ENCODE measurements around the gene COX6B2. TPM values are rescaled to one million over a fixed set of nuclear protein-coding genes. Genes with fewer than 3 reads are reported as not detected.
A peak's percentile ranks its signal among the peaks of the same experiment; 100 is the strongest.

Gene COX6B2
- total and polyA plus RNA-seq, 7 donors, result 0.04 TPM; not detected in 6

DNA sequence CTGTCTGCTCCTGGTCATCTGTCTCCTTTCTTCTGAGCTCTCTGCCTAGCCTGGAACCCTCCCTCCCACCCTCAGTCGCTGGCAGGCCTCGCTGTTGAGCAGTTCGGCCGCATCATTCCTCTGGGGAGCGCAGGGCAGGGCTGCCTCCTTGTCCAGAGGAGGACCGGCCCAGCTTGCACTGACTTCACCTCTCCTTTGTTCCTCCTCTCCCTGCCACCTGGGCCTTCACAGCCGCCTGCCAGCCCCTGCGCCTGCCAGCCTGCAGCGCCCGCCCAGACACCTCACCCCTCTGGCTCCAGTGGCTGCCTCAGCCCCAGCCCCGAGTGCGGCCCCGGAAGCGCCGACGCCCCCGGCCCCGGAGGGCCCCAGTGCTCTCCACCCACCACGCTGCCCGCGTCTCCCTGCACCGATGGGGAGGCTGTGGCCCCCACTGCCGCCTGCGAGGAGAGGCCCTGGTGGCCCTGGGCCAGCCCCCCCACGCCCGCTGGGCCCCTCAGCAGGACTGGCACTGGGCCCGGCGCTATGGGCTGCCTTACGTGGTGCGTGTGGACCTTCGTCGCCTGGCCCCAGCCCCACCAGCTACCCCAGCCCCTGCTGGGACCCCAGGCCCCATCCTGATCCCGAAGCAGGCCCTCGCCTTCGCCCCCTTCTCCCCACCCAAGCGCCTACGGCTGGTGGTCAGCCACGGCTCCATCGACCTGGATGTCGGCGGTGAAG, 7.6 kb downstream of the COX6B2 start:
- H3K4me3 ChIP-seq, result no peak overlapping the region
- DNase-seq, result peak in 1 of 2 donors; percentile 66
- 83 to 86% (median 85%) methylated on average over 34 to 41 of the region's 41 CpGs for WGBS, 3 donors
- TF ChIP-seq, protein P1, sequence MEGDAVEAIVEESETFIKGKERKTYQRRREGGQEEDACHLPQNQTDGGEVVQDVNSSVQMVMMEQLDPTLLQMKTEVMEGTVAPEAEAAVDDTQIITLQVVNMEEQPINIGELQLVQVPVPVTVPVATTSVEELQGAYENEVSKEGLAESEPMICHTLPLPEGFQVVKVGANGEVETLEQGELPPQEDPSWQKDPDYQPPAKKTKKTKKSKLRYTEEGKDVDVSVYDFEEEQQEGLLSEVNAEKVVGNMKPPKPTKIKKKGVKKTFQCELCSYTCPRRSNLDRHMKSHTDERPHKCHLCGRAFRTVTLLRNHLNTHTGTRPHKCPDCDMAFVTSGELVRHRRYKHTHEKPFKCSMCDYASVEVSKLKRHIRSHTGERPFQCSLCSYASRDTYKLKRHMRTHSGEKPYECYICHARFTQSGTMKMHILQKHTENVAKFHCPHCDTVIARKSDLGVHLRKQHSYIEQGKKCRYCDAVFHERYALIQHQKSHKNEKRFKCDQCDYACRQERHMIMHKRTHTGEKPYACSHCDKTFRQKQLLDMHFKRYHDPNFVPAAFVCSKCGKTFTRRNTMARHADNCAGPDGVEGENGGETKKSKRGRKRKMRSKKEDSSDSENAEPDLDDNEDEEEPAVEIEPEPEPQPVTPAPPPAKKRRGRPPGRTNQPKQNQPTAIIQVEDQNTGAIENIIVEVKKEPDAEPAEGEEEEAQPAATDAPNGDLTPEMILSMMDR (IDR thresholded peaks at IDR 0.05), result no peak
- H3K4me1 ChIP-seq, result no peaks in the 10 kb centered on the region
- no peaks in the 10 kb centered on the region for H3K9me3 ChIP-seq
- intact Hi-C loops (cut with DNase I), result no loop called here
- no peak overlapping the region for H3K27ac ChIP-seq
- H3K27me3 ChIP-seq (ENCODE audit: insufficient read depth in 3 of 3, low read length in 2 of 3), result peaks cover 0 to 8% (median 0%) of the 10 kb centered on the region in 3 donors
- peaks cover 0 to 30% of the 10 kb centered on the region in 2 donors for H3K36me3 ChIP-seq (ENCODE audit: insufficient read depth in 1 of 2, low read depth in 1 of 2)
- ATAC-seq, result peak in 1 of 4 donors; percentile 17

DNA sequence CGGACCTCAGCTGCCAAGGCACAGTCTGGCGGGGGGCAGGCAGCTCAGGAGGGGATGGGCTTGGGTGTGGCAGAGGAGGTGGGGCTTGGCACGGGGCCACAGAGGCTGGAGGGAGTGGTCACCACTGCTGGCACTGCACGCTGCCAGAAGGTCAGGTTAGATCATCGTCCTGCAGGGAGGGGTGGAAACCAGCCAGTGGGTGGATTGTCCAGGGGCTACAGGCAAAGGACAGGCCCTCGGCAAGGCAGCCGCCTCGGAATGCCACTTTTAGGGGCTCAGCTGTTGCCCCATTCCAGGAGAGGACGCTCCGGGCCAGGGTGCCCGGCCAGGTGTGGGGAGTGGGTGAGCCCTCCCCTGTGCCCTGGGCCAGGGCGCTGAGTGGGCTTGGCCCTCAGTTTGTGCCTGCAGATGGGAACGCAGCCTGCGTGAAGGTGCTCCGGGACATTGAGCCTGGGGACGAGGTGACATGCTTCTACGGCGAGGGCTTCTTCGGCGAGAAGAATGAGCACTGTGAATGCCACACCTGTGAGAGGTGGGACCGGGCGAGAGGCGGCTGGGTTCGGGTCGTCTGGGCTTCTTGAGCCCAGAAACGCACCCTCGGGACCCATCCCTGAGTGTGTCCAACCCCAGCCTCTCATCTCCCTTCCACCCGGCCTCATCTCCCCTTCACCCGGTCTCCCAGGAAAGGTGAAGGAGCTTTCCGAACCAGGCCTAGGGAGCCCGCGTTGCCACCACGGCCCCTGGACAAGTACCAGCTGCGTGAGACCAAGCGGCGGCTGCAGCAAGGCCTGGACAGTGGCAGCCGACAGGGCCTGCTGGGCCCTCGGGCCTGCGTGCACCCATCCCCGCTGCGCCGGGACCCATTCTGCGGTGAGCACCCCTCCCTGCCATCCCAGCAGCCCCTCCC, 8.4 kb downstream of the COX6B2 start:
- ATAC-seq, result peak in 3 of 4 donors; percentile 35 to 42 (median 39)
- Histone ChIP-seq H3K9me3 (no peaks in the 10 kb centered on the region), H3K36me3 (ENCODE audit: insufficient read depth in 1 of 2, low read depth in 1 of 2) (peaks cover 0 to 30% of the 10 kb centered on the region in 2 donors), H3K4me1 (peaks cover 2% of the 10 kb centered on the region), H3K27ac (no peak overlapping the region), H3K27me3 (ENCODE audit: insufficient read depth in 3 of 3, low read length in 2 of 3) (peaks cover 0 to under 1% (median 0%) of the 10 kb centered on the region in 3 donors), H3K4me3 (no peak overlapping the region)
- intact Hi-C loops (cut with DNase I), result no loop called here
- TF ChIP-seq, protein P1 (IDR thresholded peaks at IDR 0.05), result no peak
- peak; percentile 65 to 81 for DNase-seq
- WGBS, 3 donors, result 74 to 79% (median 76%) methylated on average over 42 to 43 of the region's 43 CpGs

DNA sequence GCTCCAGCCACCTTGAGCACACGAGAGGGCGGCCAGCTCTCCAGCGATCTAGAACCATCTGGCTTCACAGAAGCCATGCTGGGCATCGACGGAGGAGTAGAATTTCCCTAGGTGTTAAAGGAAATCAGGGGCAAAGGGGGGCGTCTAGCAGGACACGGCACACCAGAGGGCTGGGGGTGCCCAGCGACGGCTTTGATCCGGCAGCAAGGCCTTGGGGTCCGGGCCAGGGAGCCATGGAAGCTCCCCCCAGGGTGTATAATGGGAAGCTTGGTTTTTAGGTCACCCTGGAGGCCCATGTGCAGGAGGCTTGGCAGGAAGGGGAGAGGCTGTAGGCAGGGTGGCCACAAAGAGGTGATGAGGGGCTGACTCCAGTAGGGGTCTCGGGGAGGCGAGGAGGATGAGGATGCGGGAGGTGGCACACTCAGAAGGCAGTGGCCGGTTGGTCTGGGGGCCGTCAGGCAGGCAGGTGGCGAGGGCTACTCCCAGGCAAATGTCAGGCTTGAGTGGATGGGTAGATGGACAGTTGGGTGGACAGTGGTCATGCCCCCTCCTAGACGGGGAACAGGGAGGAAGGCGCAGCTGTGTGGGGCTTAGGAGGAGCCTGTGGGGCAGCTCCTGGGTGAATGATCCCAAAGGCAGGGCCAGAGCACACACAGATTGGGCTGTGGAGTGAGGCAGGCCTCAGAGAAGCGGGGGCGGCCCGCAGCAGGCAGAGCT, 9.3 kb downstream of the COX6B2 start:
- H3K4me3 ChIP-seq, result no peak overlapping the region
- no peaks in the 10 kb centered on the region for H3K9me3 ChIP-seq
- no peak overlapping the region for H3K27ac ChIP-seq
- intact Hi-C loops (cut with DNase I), result no loop called here
- TF ChIP-seq, protein P1 (IDR thresholded peaks at IDR 0.05), result no peak
- WGBS, 3 donors, result 81 to 83% (median 82%) methylated on average over 22 of the region's 22 CpGs
- ATAC-seq (no peak), DNase-seq (no peak)
- H3K36me3 ChIP-seq (ENCODE audit: insufficient read depth in 1 of 2, low read depth in 1 of 2), result peaks cover 0 to 30% of the 10 kb centered on the region in 2 donors
- no peaks in the 10 kb centered on the region for H3K27me3 ChIP-seq (ENCODE audit: insufficient read depth in 3 of 3, low read length in 2 of 3)
- H3K4me1 ChIP-seq, result peaks cover 6% of the 10 kb centered on the region

DNA sequence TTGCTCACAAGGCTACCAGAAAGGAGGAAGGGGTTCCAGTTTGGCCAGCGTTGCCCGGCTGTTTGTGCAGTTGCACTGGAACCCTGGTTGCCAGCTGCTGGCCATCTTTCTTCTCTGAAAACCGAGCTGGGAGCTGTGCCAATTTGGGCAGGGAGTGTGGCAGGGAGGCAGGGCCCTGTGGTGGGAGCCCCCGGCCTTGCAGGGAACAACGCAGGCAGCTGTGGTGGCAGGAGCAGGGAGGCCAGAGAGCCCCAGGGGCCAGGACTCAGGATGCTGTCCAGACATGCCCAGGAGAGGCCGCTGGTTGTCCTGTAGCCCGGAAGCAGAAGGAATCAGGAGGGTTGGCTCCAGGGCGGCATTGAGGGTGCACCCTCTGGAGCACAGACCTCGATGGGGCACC, 10.1 kb downstream of the COX6B2 start:
- Histone ChIP-seq H3K27me3 (ENCODE audit: insufficient read depth in 3 of 3, low read length in 2 of 3) (no peaks in the 10 kb centered on the region), H3K9me3 (no peaks in the 10 kb centered on the region), H3K4me3 (no peak overlapping the region), H3K4me1 (peaks cover 6% of the 10 kb centered on the region), H3K27ac (no peak overlapping the region), H3K36me3 (ENCODE audit: insufficient read depth in 1 of 2, low read depth in 1 of 2) (peaks cover 0 to 30% of the 10 kb centered on the region in 2 donors)
- DNase-seq (no peak), ATAC-seq (no peak)
- intact Hi-C loops (cut with DNase I), result loop anchor here in 1 of 2 donors (5.0 kb wide), 1 partner anchor 38 kb away; the partner anchor contains the start of gene TMEM238
- TF ChIP-seq, protein P1 (IDR thresholded peaks at IDR 0.05), result no peak
- 57 to 68% (median 61%) methylated on average over 9 of the region's 9 CpGs for WGBS, 3 donors
